ENCODE measurements around the gene ZEB2.

The ZEB2 gene

DNA sequence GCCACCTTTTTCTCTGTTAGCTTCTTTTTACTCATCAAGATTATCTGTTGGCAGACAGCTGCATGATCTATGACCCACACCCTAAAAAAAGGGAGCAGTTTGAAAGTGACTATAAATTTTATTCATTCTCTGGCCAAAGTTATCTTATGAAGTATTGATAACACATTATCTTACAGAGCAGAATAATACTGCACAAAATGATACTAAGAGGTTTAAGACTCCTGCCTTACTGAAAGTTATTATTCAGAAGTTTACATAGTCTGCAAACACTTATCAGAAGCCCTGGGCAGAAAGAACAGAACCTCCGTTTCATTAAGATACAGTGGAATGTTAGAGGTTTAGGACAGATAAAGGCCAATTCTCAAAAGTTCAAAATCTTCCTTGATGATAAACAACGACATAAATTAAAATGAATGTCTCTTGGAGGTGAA, 78.2 kb downstream of the ZEB2 start:
- DNase-seq (no peak), ATAC-seq (ENCODE audit: insufficient read depth, low read depth) (no peak)
- no peaks in the 10 kb centered on the region for H3K4me1 ChIP-seq (ENCODE audit: insufficient read depth, low read length)
- peaks cover 4% of the 10 kb centered on the region; the same call in 1 of the 2 replicates for H4K20me1 ChIP-seq (ENCODE audit: insufficient read depth, low read length)
- H3K36me3 ChIP-seq (ENCODE audit: insufficient read depth, low read length) = no peaks in the 10 kb centered on the region
- H3K27me3 ChIP-seq (ENCODE audit: insufficient read depth, low read length, poor library complexity) = no peaks in the 10 kb centered on the region
- TF ChIP-seq EZH2 (IDR thresholded peaks at IDR 0.05; ENCODE audit: borderline replicate concordance, low read depth, low read length, severe bottlenecking) (no peak), CTCF (IDR thresholded peaks at IDR 0.05; ENCODE audit: borderline replicate concordance, extremely low read depth, low read length, poor library complexity, severe bottlenecking) (no peak)
- H3K79me2 ChIP-seq (ENCODE audit: insufficient read depth, low read length) = peaks cover 6% of the 10 kb centered on the region; the same call in 1 of the 2 replicates
- no peak overlapping the region for H3K4me3 ChIP-seq (ENCODE audit: low read depth in 1 of 2, low read length in 2 of 2)
- H2AFZ ChIP-seq (ENCODE audit: low read depth, low read length) = no peak overlapping the region
- no peak overlapping the region for H3K4me2 ChIP-seq (ENCODE audit: insufficient read depth, low read length)
- no peak overlapping the region for H3K9ac ChIP-seq (ENCODE audit: low read depth, low read length)
- H3K27ac ChIP-seq (ENCODE audit: low read length) = no peak overlapping the region
- no peaks in the 10 kb centered on the region for H3K9me3 ChIP-seq (ENCODE audit: insufficient read depth, low read length, severe bottlenecking)

DNA sequence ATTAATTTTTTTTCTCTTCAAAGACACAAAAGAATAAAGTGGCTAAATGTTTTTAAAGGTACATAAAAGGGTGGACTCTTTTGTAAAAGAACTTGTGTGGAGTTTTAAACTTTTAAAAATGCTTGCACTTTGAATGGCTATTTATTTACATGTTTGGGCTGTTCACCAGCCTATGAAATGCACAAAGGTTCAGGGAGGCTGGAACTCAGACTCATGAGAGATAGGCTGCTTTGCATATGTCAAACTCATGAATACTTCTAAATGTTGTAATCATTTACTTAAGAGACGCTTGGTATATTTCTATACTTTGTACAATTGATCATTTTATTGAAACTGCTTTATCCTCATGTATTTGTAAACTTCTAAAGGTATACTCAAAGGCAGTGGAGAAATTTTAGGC, 79.9 kb downstream of the ZEB2 start:
- DNase-seq (no peak), ATAC-seq (ENCODE audit: insufficient read depth, low read depth) (no peak)
- H3K4me1 ChIP-seq (ENCODE audit: insufficient read depth, low read length) = no peaks in the 10 kb centered on the region
- H3K79me2 ChIP-seq (ENCODE audit: insufficient read depth, low read length) = peaks cover 6% of the 10 kb centered on the region; the same call in 1 of the 2 replicates
- H2AFZ ChIP-seq (ENCODE audit: low read depth, low read length) = no peak overlapping the region
- no peak for TF ChIP-seq CTCF (IDR thresholded peaks at IDR 0.05; ENCODE audit: borderline replicate concordance, extremely low read depth, low read length, poor library complexity, severe bottlenecking)
- TF ChIP-seq EZH2 (IDR thresholded peaks at IDR 0.05; ENCODE audit: borderline replicate concordance, low read depth, low read length, severe bottlenecking) = no peak
- H3K27me3 ChIP-seq (ENCODE audit: insufficient read depth, low read length, poor library complexity) = no peaks in the 10 kb centered on the region
- no peaks in the 10 kb centered on the region for H3K9me3 ChIP-seq (ENCODE audit: insufficient read depth, low read length, severe bottlenecking)
- no peak overlapping the region for H3K4me2 ChIP-seq (ENCODE audit: insufficient read depth, low read length)
- peaks cover 4% of the 10 kb centered on the region; the same call in 1 of the 2 replicates for H4K20me1 ChIP-seq (ENCODE audit: insufficient read depth, low read length)
- H3K9ac ChIP-seq (ENCODE audit: low read depth, low read length) = no peak overlapping the region
- H3K27ac ChIP-seq (ENCODE audit: low read length) = no peak overlapping the region
- no peaks in the 10 kb centered on the region for H3K36me3 ChIP-seq (ENCODE audit: insufficient read depth, low read length)
- H3K4me3 ChIP-seq (ENCODE audit: low read depth in 1 of 2, low read length in 2 of 2) = no peak overlapping the region

DNA sequence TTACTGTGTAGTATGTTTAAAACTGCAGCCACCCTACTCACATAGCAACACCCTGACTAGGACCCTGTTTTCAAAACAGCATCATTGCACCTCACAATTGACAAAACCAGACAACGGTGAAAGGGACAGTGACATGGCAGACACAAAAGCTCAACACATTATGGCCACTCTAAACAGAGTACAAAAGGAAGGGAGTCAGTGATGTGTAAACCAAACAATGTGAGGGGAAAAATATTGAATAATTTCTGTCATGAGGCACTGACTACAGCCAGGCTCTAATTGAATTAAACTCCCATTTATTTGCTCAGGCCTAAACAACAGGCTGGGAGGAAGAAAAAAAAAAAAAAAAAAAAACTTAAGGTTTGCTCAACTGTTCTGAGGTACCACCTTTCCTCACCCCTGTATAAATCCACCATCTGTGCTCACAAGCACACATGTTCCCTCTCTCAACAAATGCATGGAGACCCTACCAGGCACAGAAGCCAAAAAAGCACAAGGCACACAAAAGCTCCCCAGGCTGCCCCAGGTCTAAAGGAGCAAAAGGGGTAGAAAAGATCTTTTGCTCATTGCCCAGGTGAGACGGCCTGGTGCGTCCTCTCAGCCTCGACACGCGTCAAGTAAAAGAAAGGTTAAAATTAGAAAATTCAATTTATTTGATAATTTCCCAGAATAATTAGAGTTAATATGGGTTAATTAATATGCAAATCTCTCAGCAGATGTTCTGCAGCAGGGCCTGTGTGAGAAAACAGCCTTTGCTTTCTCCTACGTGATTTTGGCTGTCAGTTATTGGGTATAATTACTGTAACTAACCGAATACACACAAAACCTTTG, 80.9 kb downstream of the ZEB2 start:
- TF ChIP-seq CTCF (IDR thresholded peaks at IDR 0.05; ENCODE audit: borderline replicate concordance, extremely low read depth, low read length, poor library complexity, severe bottlenecking) = no peak
- no peak for TF ChIP-seq EZH2 (IDR thresholded peaks at IDR 0.05; ENCODE audit: borderline replicate concordance, low read depth, low read length, severe bottlenecking)
- no peaks in the 10 kb centered on the region for H3K36me3 ChIP-seq (ENCODE audit: insufficient read depth, low read length)
- H3K9me3 ChIP-seq (ENCODE audit: insufficient read depth, low read length, severe bottlenecking) = no peaks in the 10 kb centered on the region
- no peak overlapping the region for H3K4me2 ChIP-seq (ENCODE audit: insufficient read depth, low read length)
- ATAC-seq (ENCODE audit: insufficient read depth, low read depth) = no peak
- no peak overlapping the region for H3K4me3 ChIP-seq (ENCODE audit: low read depth in 1 of 2, low read length in 2 of 2)
- H3K27me3 ChIP-seq (ENCODE audit: insufficient read depth, low read length, poor library complexity) = no peaks in the 10 kb centered on the region
- H2AFZ ChIP-seq (ENCODE audit: low read depth, low read length) = no peak overlapping the region
- H3K4me1 ChIP-seq (ENCODE audit: insufficient read depth, low read length) = no peaks in the 10 kb centered on the region
- peaks cover 6% of the 10 kb centered on the region; the same call in 1 of the 2 replicates for H3K79me2 ChIP-seq (ENCODE audit: insufficient read depth, low read length)
- H4K20me1 ChIP-seq (ENCODE audit: insufficient read depth, low read length) = peaks cover 4% of the 10 kb centered on the region; the same call in 1 of the 2 replicates
- H3K9ac ChIP-seq (ENCODE audit: low read depth, low read length) = no peak overlapping the region
- DNase-seq = no peak
- no peak overlapping the region for H3K27ac ChIP-seq (ENCODE audit: low read length)
